Urinary bladder (tissue), 2 donors: ENCODE results near the gene YWHAQ. TPM values are rescaled to one million over a fixed set of nuclear protein-coding genes. Genes with fewer than 3 reads are reported as not detected.

ENCODE experiments used
- polyA plus RNA-seq: library from polyadenylated mRNA; stranded (reverse); fragments of 200-250 nt; gene quantifications from one replicate; pipeline ENCODE4 v1.2.3, GENCODE V29; 2013
- small RNA-seq: library from RNA; depleted of rRNA; stranded (forward); fragments of <200 nt; gene quantifications from one replicate; pipeline ENCODE3, GENCODE V24; 2014
- total RNA-seq: library from RNA; depleted of rRNA; stranded (reverse); fragments of >200 nt; gene quantifications from one replicate; pipeline ENCODE4 v1.2.3, GENCODE V29; 2014
- donor health status: healthy.

YWHAQ gene
- total and polyA plus RNA-seq, 2 donors: 280 to 346 TPM

Small RNA genes lying within 50 kb of the gene (small RNA-seq; reads per million reads assigned to genes)
- not detected for gene RF00019

Other genes starting within 250 kb of the YWHAQ start
- gene ITGB1BP1, start 207.5 kb downstream of the YWHAQ start, total RNA-seq: 42.0 TPM
- gene ITGB1BP1, start 207.5 kb downstream of the YWHAQ start, polyA plus RNA-seq: 80.2 TPM
- 45.2 TPM for gene CPSF3, start 207.3 kb downstream of the YWHAQ start, total RNA-seq
- 16.6 TPM for gene CPSF3, start 207.3 kb downstream of the YWHAQ start, polyA plus RNA-seq
- gene IAH1, start 156.4 kb downstream of the YWHAQ start, total RNA-seq: 40.0 TPM
- gene IAH1, start 156.4 kb downstream of the YWHAQ start, polyA plus RNA-seq: 56.3 TPM
- 40.0 TPM for gene ADAM17, start 75.2 kb downstream of the YWHAQ start, total RNA-seq
- 10.4 TPM for gene ADAM17, start 75.2 kb downstream of the YWHAQ start, polyA plus RNA-seq
- 53.4 TPM for gene TAF1B, start 212.5 kb upstream of the YWHAQ start, total RNA-seq
- 7.5 TPM for gene TAF1B, start 212.5 kb upstream of the YWHAQ start, polyA plus RNA-seq